Fibroblast of lung (primary cell): ENCODE results near the gene CDKN2B-AS1. TPM values are rescaled to one million over a fixed set of nuclear protein-coding genes. Genes with fewer than 3 reads are reported as not detected.

Experiments
- DNase-seq, 2 donors: peaks; one replicate each; pipeline versions ENCODE4 v3.0.0 to v3.0.0-alpha.2; 2010; ENCODE audit warnings: low read depth in 2 of 2
- H2AFZ ChIP-seq: 2 replicates; pipeline ENCODE4 v1.5.1; 2012; ENCODE audit warnings: low read length, control low read depth, inconsistent platforms
- H3K27ac ChIP-seq: 2 replicates; pipeline ENCODE4 v1.5.1; 2011; ENCODE audit warnings: low read length, control low read depth; ENCODE audit not compliant: insufficient read depth
- H3K27me3 ChIP-seq: 2 replicates; pipeline ENCODE4 v1.5.1; 2011; ENCODE audit warnings: mild to moderate bottlenecking, low read length; ENCODE audit not compliant: control insufficient read depth, insufficient read depth
- H3K36me3 ChIP-seq: 2 replicates; pipeline ENCODE4 v1.5.1; 2011; ENCODE audit warnings: low read length; ENCODE audit not compliant: control insufficient read depth, insufficient read depth
- H3K4me1 ChIP-seq: 2 replicates; pipeline ENCODE4 v1.5.1; 2011; ENCODE audit warnings: low read length; ENCODE audit not compliant: control insufficient read depth, insufficient read depth; ENCODE audit errors: extremely low read depth
- H3K4me2 ChIP-seq: 2 replicates; pipeline ENCODE4 v1.5.1; 2011; ENCODE audit warnings: low read length, control low read depth; ENCODE audit not compliant: insufficient read depth; ENCODE audit errors: extremely low read depth
- H3K4me3 ChIP-seq, 4 experiments: fragments of 200-600 bp in 1 of 4; sonication (generic) in 1 of 4; replicated peaks in 1 of 4; 2 replicates each; pipeline ENCODE4 v1.5.1; 2011 to 2016; ENCODE audit warnings: low read length in 4 of 4, low read depth in 3 of 4, mild to moderate bottlenecking in 3 of 4, control low read depth in 2 of 4, inconsistent platforms in 1 of 4, mixed read lengths in 1 of 4; ENCODE audit not compliant: insufficient read depth in 1 of 4; ENCODE audit errors: control extremely low read depth in 1 of 4
- H3K79me2 ChIP-seq: 2 replicates; pipeline ENCODE4 v1.5.1; 2012; ENCODE audit warnings: mild to moderate bottlenecking, low read length, inconsistent platforms; ENCODE audit not compliant: control insufficient read depth, insufficient read depth
- H3K9ac ChIP-seq: 2 replicates; pipeline ENCODE4 v1.5.1; 2011; ENCODE audit warnings: mild to moderate bottlenecking, low read length, control low read depth; ENCODE audit not compliant: insufficient read depth
- H3K9me3 ChIP-seq: 2 replicates; pipeline ENCODE4 v1.5.1; 2012; ENCODE audit warnings: low read depth, low read length; ENCODE audit not compliant: control insufficient read depth, insufficient read depth
- H4K20me1 ChIP-seq: 2 replicates; pipeline ENCODE4 v1.5.1; 2011; ENCODE audit warnings: low read length; ENCODE audit not compliant: control insufficient read depth, insufficient read depth; ENCODE audit errors: extremely low read depth
- CTCF ChIP-seq, 2 donors: IDR thresholded peaks in 1 of 2; conservative IDR thresholded peaks in 1 of 2; 1 replicate in 1 of 2; 2 replicates in 1 of 2; pipeline ENCODE4 v1.5.1; 2011 to 2012; ENCODE audit warnings: low read length in 2 of 2, control low read depth in 1 of 2, inconsistent platforms in 1 of 2, low read depth in 1 of 2, mild to moderate bottlenecking in 1 of 2
- EZH2 ChIP-seq: IDR thresholded peaks from 2 replicates; pipeline ENCODE4 v1.5.1; 2012; ENCODE audit warnings: low read length, control low read depth, mild to moderate bottlenecking; ENCODE audit errors: missing control alignments
- polyA plus RNA-seq, 2 donors: library from polyadenylated mRNA; depleted of rRNA in 1 of 2; stranded (reverse) in 1 of 2; unstranded in 1 of 2; fragments of >200 nt; gene quantifications; 2 replicates each; pipeline ENCODE4 v1.2.1, GENCODE V29; 2011 to 2012; ENCODE audit warnings: missing spikeins in 1 of 2
- total RNA-seq: library from RNA; depleted of rRNA; stranded (reverse); fragments of >200 nt; gene quantifications from 2 replicates; pipeline ENCODE4 v1.2.1, GENCODE V29; 2014

CDKN2B-AS1 gene
- total and polyA plus RNA-seq, 2 donors (not counting 1 experiment from before 2014, with no cell fraction given): 1.1 to 7.6 TPM

GRCh38 chr9:22045423-22045822 lies 50.8 kb downstream of the CDKN2B-AS1 start:
- Histone ChIP-seq H3K4me1 (peaks cover 19% of the 10 kb centered on the region), H3K4me2 (no peak overlapping the region), H3K9me3 (no peaks in the 10 kb centered on the region), H3K9ac (no peak overlapping the region), H3K27me3 (no peaks in the 10 kb centered on the region), H3K79me2 (no peaks in the 10 kb centered on the region), H2AFZ (no peak overlapping the region), H3K36me3 (no peaks in the 10 kb centered on the region), H4K20me1 (no peaks in the 10 kb centered on the region), H3K4me3 (no peak overlapping the region), H3K27ac (no peak overlapping the region)
- DNase-seq: no peak
- TF ChIP-seq EZH2: no peak
- TF ChIP-seq CTCF (conservative IDR thresholded peaks at IDR 0.05 in 1 of 2, IDR thresholded peaks at IDR 0.05 in 1 of 2; ENCODE audit: low read depth in 1 of 2, low read length in 2 of 2): no peak

GRCh38 chr9:22046243-22046885 lies 51.8 kb downstream of the CDKN2B-AS1 start:
- Histone ChIP-seq H3K9me3 (no peaks in the 10 kb centered on the region), H3K36me3 (no peaks in the 10 kb centered on the region), H3K79me2 (no peaks in the 10 kb centered on the region), H2AFZ (no peak overlapping the region), H3K27me3 (no peaks in the 10 kb centered on the region), H3K4me3 (no peak overlapping the region), H3K4me1 (peaks cover 10% of the 10 kb centered on the region), H3K27ac (no peak overlapping the region), H3K4me2 (no peak overlapping the region), H4K20me1 (no peaks in the 10 kb centered on the region), H3K9ac (no peak overlapping the region)
- TF ChIP-seq CTCF (conservative IDR thresholded peaks at IDR 0.05 in 1 of 2, IDR thresholded peaks at IDR 0.05 in 1 of 2; ENCODE audit: low read depth in 1 of 2, low read length in 2 of 2) (no peak), EZH2 (no peak)
- DNase-seq: no peak

GRCh38 chr9:22047596-22047995 lies 53.0 kb downstream of the CDKN2B-AS1 start:
- no peak for DNase-seq

More at GRCh38 chr9:22047596-22047995, 53.0 kb downstream of the CDKN2B-AS1 start:
- Histone ChIP-seq H3K4me1 (peaks cover 3% of the 10 kb centered on the region), H2AFZ (no peak overlapping the region), H3K4me3 (no peak overlapping the region), H3K27ac (no peak overlapping the region), H3K79me2 (no peaks in the 10 kb centered on the region), H3K27me3 (no peaks in the 10 kb centered on the region), H3K9me3 (no peaks in the 10 kb centered on the region), H3K36me3 (no peaks in the 10 kb centered on the region), H3K4me2 (no peak overlapping the region), H3K9ac (no peak overlapping the region), H4K20me1 (no peaks in the 10 kb centered on the region)
- TF ChIP-seq CTCF (conservative IDR thresholded peaks at IDR 0.05 in 1 of 2, IDR thresholded peaks at IDR 0.05 in 1 of 2; ENCODE audit: low read depth in 1 of 2, low read length in 2 of 2) (no peak), EZH2 (no peak)
